ENCODE data around the gene PTH2R.

GRCh38 chr2:208360259-208361076 is 46.1 kb upstream of the PTH2R start:
- TF ChIP-seq POLR2AphosphoS5 (IDR thresholded peaks at IDR 0.05; ENCODE audit: low read depth, low read length) (no peak), REST (IDR thresholded peaks at IDR 0.05; ENCODE audit: insufficient read depth in 1 of 2, low read depth in 2 of 2, low read length in 1 of 2) (no peak), TCF7L2 (IDR thresholded peaks at IDR 0.05; ENCODE audit: low read depth, low read length) (no peak)
- TF ChIP-seq, protein P1, sequence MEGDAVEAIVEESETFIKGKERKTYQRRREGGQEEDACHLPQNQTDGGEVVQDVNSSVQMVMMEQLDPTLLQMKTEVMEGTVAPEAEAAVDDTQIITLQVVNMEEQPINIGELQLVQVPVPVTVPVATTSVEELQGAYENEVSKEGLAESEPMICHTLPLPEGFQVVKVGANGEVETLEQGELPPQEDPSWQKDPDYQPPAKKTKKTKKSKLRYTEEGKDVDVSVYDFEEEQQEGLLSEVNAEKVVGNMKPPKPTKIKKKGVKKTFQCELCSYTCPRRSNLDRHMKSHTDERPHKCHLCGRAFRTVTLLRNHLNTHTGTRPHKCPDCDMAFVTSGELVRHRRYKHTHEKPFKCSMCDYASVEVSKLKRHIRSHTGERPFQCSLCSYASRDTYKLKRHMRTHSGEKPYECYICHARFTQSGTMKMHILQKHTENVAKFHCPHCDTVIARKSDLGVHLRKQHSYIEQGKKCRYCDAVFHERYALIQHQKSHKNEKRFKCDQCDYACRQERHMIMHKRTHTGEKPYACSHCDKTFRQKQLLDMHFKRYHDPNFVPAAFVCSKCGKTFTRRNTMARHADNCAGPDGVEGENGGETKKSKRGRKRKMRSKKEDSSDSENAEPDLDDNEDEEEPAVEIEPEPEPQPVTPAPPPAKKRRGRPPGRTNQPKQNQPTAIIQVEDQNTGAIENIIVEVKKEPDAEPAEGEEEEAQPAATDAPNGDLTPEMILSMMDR (IDR thresholded peaks at IDR 0.05) = no peak

Data from Panc1 (cell line).